Panc1 (cell line): ENCODE data around the gene CDCA7. TPM values are rescaled to one million over a fixed set of nuclear protein-coding genes. Genes with fewer than 3 reads are reported as not detected.

Experiments
- ATAC-seq: fragments of 200-7000 bp; cut with Tn5 transposase; 2 replicates; pipeline ENCODE4 v1.9.1; 2020; ENCODE audit warnings: mild to moderate bottlenecking, moderate library complexity
- BruUV-seq: library from RNA; stranded (reverse); fragments of 400-500 nt; replicated peaks from 2 replicates; lab custom pipeline; 2021; lab: Mats Ljungman, UMichigan
- CTCF ChIA-PET: fragments of 300-600 bp; sonication (Branson Sonifier 250); formaldehyde crosslinking; loops from one replicate; lab custom pipeline; 2022; ENCODE audit warnings: antibody characterized with exemption; lab: Charles Lee
- POLR2A ChIA-PET: fragments of 300-600 bp; sonication (Branson Sonifier 250); formaldehyde crosslinking; loops from one replicate; lab custom pipeline; 2022; ENCODE audit warnings: antibody characterized with exemption; lab: Charles Lee
- DNase-seq: peaks from one replicate; pipeline ENCODE4 v3.0.0-alpha.2; 2010; ENCODE audit warnings: low read depth, low spot score
- H3K27ac ChIP-seq: 2 replicates; pipeline ENCODE4 v1.5.1; 2011; ENCODE audit warnings: mild to moderate bottlenecking, low read length, inconsistent platforms
- H3K27me3 ChIP-seq: fragments of 200-500 bp; sonication (Bioruptor generic); 2 replicates; pipeline ENCODE4 v1.6.0; 2014; ENCODE audit warnings: low read length, inconsistent platforms; ENCODE audit not compliant: control insufficient read depth, insufficient read depth
- H3K36me3 ChIP-seq: fragments of 200-500 bp; sonication (Bioruptor generic); 2 replicates; pipeline ENCODE4 v1.5.1; 2014; ENCODE audit warnings: inconsistent platforms, mild to moderate bottlenecking, low read length, moderate library complexity; ENCODE audit not compliant: control insufficient read depth, insufficient read depth
- H3K4me1 ChIP-seq: 2 replicates; pipeline ENCODE4 v1.5.1; 2011; ENCODE audit warnings: inconsistent platforms, mild to moderate bottlenecking, low read length, moderate library complexity; ENCODE audit not compliant: control insufficient read depth, insufficient read depth
- H3K4me3 ChIP-seq, 2 experiments: 2 replicates each; pipeline ENCODE4 v1.5.1; 2011 to 2012; ENCODE audit warnings: low read depth in 2 of 2, low read length in 2 of 2, mild to moderate bottlenecking in 2 of 2, inconsistent platforms in 1 of 2, moderate library complexity in 1 of 2
- H3K9me3 ChIP-seq: fragments of 200-500 bp; sonication (Bioruptor generic); 2 replicates; pipeline ENCODE4 v1.5.1; 2014; ENCODE audit warnings: low read depth, mild to moderate bottlenecking, inconsistent platforms, low read length, moderate library complexity; ENCODE audit not compliant: control insufficient read depth, insufficient read depth
- CTCF ChIP-seq: fragments of 450-650 bp; IDR thresholded peaks from 2 replicates; pipeline ENCODE4 v1.5.1; 2017; ENCODE audit warnings: mild to moderate bottlenecking
- POLR2AphosphoS5 ChIP-seq: IDR thresholded peaks from 2 replicates; pipeline ENCODE4 v1.6.1; 2012; ENCODE audit warnings: mild to moderate bottlenecking, low read depth, low read length, moderate library complexity
- REST ChIP-seq, 2 experiments: IDR thresholded peaks; 2 replicates each; pipeline ENCODE4 v1.6.1; 2011 to 2012; ENCODE audit warnings: low read depth in 2 of 2, control low read depth in 1 of 2, low read length in 1 of 2, mild to moderate bottlenecking in 1 of 2, moderate library complexity in 1 of 2; ENCODE audit not compliant: insufficient read depth in 1 of 2
- SIN3A ChIP-seq: IDR thresholded peaks from 2 replicates; pipeline ENCODE4 v1.6.1; 2012; ENCODE audit warnings: low read depth, mild to moderate bottlenecking, low read length, moderate library complexity, borderline replicate concordance; ENCODE audit not compliant: insufficient read depth
- TCF7L2 ChIP-seq: IDR thresholded peaks from 2 replicates; pipeline ENCODE4 v1.6.1; 2011; ENCODE audit warnings: mild to moderate bottlenecking, low read depth, low read length, inconsistent platforms
- in situ Hi-C: cut with HindIII; loops from 2 replicates; pipeline ENCODE4 v1.10.0; 2016; ENCODE audit warnings: low sequenced_read_pairs, low pct_unique_long_range_greater_than_20kb
- intact Hi-C: fragments of 100-400 bp; cut with micrococcal nuclease; formaldehyde crosslinking; loops from one replicate; pipeline ENCODE4 v1.10.0; 2022; ENCODE audit not compliant: unreplicated experiment
- total RNA-seq: library from RNA; stranded (reverse); gene quantifications from one replicate; pipeline ENCODE4 v1.2.1, GENCODE V29; 2021; ENCODE audit not compliant: unreplicated experiment

CDCA7 gene
- total RNA-seq, 1 experiment from 2014 or later, result 60.5 TPM

GRCh38 chr2:173387079-173387478 is 32.4 kb downstream of the CDCA7 start:
- no peak overlapping the region for H3K4me3 ChIP-seq
- ATAC-seq (no peak), DNase-seq (no peak)
- H3K36me3 ChIP-seq, result no peaks in the 10 kb centered on the region
- no peaks in the 10 kb centered on the region for H3K9me3 ChIP-seq
- CTCF ChIA-PET, result no interaction called here
- POLR2A ChIA-PET, result no interaction called here
- intact Hi-C loops, result no loop called here
- TF ChIP-seq SIN3A, result no peak
- TF ChIP-seq POLR2AphosphoS5, result no peak
- TF ChIP-seq TCF7L2, result no peak
- TF ChIP-seq CTCF, result no peak
- TF ChIP-seq REST (IDR thresholded peaks at IDR 0.05; ENCODE audit: insufficient read depth in 1 of 2, low read depth in 2 of 2, low read length in 1 of 2), result no peak
- H3K27ac ChIP-seq, result no peak overlapping the region
- BruUV-seq, result no TSS peak
- 0 out of 2 replicates have a peak, but pooled peaks cover 3% of the 10 kb centered on the region for H3K4me1 ChIP-seq
- no peaks in the 10 kb centered on the region for H3K27me3 ChIP-seq
- in situ Hi-C loops, result no loop called here

- BruUV-seq, result no TSS peak
- intact Hi-C loops, result no loop called here
- POLR2A ChIA-PET, result no interaction called here
Measured at GRCh38 chr2:173387660-173388059, 33.0 kb downstream of the CDCA7 start.

More at GRCh38 chr2:173387660-173388059, 33.0 kb downstream of the CDCA7 start:
- TF ChIP-seq TCF7L2 (no peak), POLR2AphosphoS5 (no peak), REST (IDR thresholded peaks at IDR 0.05; ENCODE audit: insufficient read depth in 1 of 2, low read depth in 2 of 2, low read length in 1 of 2) (no peak)
- Histone ChIP-seq H3K27ac (no peak overlapping the region), H3K9me3 (no peaks in the 10 kb centered on the region), H3K27me3 (no peaks in the 10 kb centered on the region), H3K4me3 (no peak overlapping the region), H3K4me1 (0 out of 2 replicates have a peak, but pooled peaks cover 3% of the 10 kb centered on the region), H3K36me3 (no peaks in the 10 kb centered on the region)
- CTCF ChIA-PET, result no interaction called here
- DNase-seq (no peak), ATAC-seq (no peak)
- in situ Hi-C loops, result no loop called here
